VCaP (cell line): ENCODE results near the gene CETP.

Source experiments
- H3K27ac ChIP-seq: fragments of 450-650 bp; 2 replicates; pipeline ENCODE4 v1.5.1; 2017
- CTCF ChIP-seq: fragments of 450-650 bp; conservative IDR thresholded peaks from 2 replicates; pipeline ENCODE4 v1.5.1; 2017; ENCODE audit warnings: mild to moderate bottlenecking, moderate library complexity

CETP gene

GRCh38 chr16:56974549-56975300, 13.0 kb downstream of the CETP start:
- TF ChIP-seq CTCF: no peak
- no peak overlapping the region for H3K27ac ChIP-seq

GRCh38 chr16:56975714-56976113, 14.0 kb downstream of the CETP start:
- no peak overlapping the region for H3K27ac ChIP-seq
- TF ChIP-seq CTCF: no peak

DNA sequence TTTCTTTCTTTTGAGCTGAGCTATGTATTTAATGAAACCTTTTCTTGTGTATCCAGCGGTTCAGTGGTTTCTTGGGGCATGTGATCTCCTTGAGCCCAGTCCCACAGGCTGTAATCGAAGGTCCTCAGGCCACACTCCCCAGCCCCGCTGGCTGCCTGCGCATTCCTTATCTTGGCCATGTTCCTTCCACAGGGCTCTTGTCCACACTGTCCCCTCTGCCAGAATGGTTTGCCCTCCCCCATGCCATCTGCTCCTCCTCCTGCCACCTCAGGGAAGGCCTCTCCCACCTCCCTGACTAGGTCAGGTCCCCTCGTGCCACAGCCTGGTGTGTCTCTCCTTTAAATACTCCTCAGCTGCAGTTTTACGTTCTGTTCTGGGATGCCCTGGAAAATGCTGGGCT, 15.5 kb downstream of the CETP start:
- H3K27ac ChIP-seq: no peak overlapping the region
- TF ChIP-seq CTCF: no peak

DNA sequence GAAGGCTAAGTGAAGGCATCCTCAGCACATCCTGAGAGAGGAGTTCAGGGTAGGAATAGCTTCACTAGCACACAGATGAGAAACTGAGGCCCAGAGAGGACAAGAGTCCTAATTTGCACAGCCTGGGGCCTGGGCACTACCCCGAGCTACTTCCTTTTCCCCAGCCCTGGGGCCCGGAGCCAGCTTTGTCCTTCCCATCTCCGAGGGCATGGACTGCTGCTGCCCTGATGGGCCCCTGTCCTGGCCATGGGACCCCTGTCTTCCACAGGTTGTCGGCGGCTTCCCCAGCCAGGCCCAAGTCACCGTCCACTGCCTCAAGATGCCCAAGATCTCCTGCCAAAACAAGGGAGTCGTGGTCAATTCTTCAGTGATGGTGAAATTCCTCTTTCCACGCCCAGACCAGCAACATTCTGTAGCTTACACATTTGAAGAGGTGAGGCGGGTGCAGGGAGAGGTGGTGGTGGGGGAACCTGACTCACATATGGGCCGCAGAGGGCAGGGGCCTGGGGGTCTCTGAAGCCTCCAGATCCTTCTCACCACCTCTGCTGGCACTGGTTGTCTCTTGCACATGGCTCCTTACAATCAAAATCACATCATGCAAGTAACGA, 16.2 kb downstream of the CETP start:
- no peak overlapping the region for H3K27ac ChIP-seq
- no peak for TF ChIP-seq CTCF

DNA sequence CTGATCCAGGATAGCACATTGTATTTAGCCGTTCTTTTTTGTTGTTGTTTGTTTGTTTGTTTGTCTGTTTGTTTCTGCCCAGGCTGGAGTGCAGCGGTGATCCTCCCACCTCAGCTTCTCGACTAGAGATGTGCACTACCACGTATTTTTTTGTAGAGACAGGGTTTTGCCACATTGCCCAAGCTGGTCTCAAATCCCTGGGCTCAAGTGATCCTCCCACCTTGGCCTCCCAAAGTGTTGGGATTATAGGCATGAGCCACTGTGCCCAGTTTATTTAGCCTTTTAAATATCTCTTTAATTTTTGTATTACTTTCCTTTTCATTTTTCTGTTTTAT, 18.4 kb downstream of the CETP start:
- H3K27ac ChIP-seq: no peak overlapping the region

GRCh38 chr16:56980792-56981724, 19.3 kb downstream of the CETP start:
- no peak for TF ChIP-seq CTCF
- H3K27ac ChIP-seq: no peak overlapping the region

More for the DNA sequence above, 18.4 kb downstream of the CETP start:
- TF ChIP-seq CTCF: no peak

DNA sequence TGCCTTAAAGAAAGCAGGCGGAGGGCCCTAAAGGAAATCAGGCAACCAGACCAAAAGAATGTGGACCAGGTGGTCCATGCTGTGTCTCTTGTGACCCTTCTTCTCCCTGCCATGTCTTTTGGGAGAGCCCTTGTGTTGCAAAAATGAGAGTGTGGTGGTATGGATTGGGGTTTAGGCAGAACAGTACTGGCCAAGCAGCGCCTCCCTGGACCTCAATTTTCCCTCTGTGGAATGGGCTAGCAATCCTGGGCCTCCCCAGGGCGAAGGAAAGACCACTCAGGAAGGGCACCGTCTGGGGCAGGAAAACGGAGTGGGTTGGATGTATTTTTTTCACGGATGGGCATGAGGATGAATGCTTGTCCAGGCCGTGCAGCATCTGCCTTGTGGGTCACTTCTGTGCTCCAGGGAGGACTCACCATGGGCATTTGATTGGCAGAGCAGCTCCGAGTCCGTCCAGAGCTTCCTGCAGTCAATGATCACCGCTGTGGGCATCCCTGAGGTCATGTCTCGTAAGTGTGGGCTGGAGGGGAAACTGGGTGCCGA, 20.1 kb downstream of the CETP start:
- no peak overlapping the region for H3K27ac ChIP-seq
- no peak for TF ChIP-seq CTCF
